H1 (cell line): ENCODE measurements around the gene MCM8. TPM values are rescaled to one million over a fixed set of nuclear protein-coding genes. Genes with fewer than 3 reads are reported as not detected.
A peak's percentile ranks its signal among the peaks of the same experiment; 100 is the strongest.

Experiments used
- BCL11A ChIP-seq, 2 experiments: IDR thresholded peaks; one replicate each; pipeline ENCODE4 v1.6.1; 2011; ENCODE audit warnings: low read depth in 2 of 2, low read length in 2 of 2, mild to moderate bottlenecking in 2 of 2
- EGR1 ChIP-seq: IDR thresholded peaks from 2 replicates; pipeline ENCODE4 v1.6.1; 2011; ENCODE audit warnings: low read depth, low read length, borderline replicate concordance
- FOSL1 ChIP-seq: IDR thresholded peaks from 2 replicates; pipeline ENCODE4 v1.6.1; 2011; ENCODE audit warnings: mild to moderate bottlenecking, low read depth, low read length, moderate library complexity; ENCODE audit not compliant: insufficient read depth
- HDAC2 ChIP-seq, 2 experiments: fragments of 300-600 bp in 1 of 2; sonication (generic) in 1 of 2; IDR thresholded peaks; 2 replicates each; pipeline ENCODE4 v1.6.1; 2011 to 2012; ENCODE audit warnings: low read depth in 2 of 2, low read length in 2 of 2, mild to moderate bottlenecking in 2 of 2, moderate library complexity in 2 of 2, borderline replicate concordance in 1 of 2, inconsistent platforms in 1 of 2
- POLR2A ChIP-seq, 2 experiments: IDR thresholded peaks; 1 replicate in 1 of 2; 2 replicates in 1 of 2; pipeline ENCODE4 v1.6.1; 2011; ENCODE audit warnings: low read depth in 2 of 2, low read length in 2 of 2, mild to moderate bottlenecking in 2 of 2; ENCODE audit errors: control extremely low read depth in 1 of 2
- TCF12 ChIP-seq: IDR thresholded peaks from 2 replicates; pipeline ENCODE4 v1.6.1; 2011; ENCODE audit warnings: low read depth, mild to moderate bottlenecking, low read length
- polyA plus RNA-seq, 7 experiments: library from polyadenylated mRNA; depleted of rRNA in 3 of 7; stranded (reverse) in 5 of 7; unstranded in 2 of 7; fragments of >200 nt in 5 of 7; fragments of 200-250 nt in 2 of 7; gene quantifications; 1 replicate in 5 of 7; 2 replicates in 1 of 7; 4 replicates in 1 of 7; pipeline versions ENCODE4 v1.2.1 to v1.2.3, GENCODE V29; 2011 to 2013; ENCODE audit warnings: missing spikeins in 2 of 7, mixed read lengths in 2 of 7
- total RNA-seq: library from RNA; stranded (reverse); fragmentation: NEBNext Ultra II Directional; extraction: Animal tissue kit (Norgen Biotek cat#: 25700); gene quantifications from 2 replicates; pipeline ENCODE4 v1.2.1, GENCODE V29; 2021
- TF ChIP-seq, protein P1 (sequence below): IDR thresholded peaks from 2 replicates; pipeline ENCODE4 v1.6.1; 2011; ENCODE audit warnings: low read depth, mild to moderate bottlenecking, low read length; ENCODE audit not compliant: insufficient read depth
- TF ChIP-seq, protein P2 (sequence below): IDR thresholded peaks from 2 replicates; pipeline ENCODE4 v1.6.1; 2012; ENCODE audit warnings: inconsistent platforms

The MCM8 gene
- total and polyA plus RNA-seq, 2 of the 8 experiments (the other 6 are each of a cell fraction or from before 2014, with no cell fraction given), result 7.1 to 31.9 TPM

DNA sequence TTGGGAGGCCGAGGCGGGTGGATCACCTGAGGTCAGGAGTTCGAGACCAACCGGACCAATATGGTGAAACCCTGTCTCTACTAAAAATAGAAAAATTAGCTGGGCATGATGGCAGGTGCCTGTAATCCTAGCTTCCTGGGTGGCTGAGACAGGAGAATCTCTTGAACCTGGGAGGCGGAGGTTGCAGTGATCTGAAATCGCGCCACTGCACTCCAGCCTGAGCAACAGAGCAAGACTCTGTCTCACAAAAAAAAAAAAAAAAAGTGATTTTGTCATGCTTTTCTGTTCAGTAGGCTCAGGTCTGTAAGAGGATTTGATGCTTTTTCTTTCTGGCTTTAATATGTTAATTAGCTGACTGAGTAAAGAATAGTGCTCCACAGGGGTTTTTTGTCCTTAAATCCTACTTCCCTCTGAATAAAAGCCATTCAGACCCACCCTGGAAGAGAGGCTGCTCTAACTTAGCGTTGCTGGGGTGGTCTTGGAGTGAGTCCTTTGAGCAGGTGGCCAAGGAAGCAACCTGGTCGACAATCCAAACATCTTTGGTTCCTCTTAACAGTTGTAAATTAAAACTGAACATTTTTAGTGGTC, 19.0 kb downstream of the MCM8 start (continued):
- TF ChIP-seq, protein P1, sequence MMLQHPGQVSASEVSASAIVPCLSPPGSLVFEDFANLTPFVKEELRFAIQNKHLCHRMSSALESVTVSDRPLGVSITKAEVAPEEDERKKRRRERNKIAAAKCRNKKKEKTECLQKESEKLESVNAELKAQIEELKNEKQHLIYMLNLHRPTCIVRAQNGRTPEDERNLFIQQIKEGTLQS, result no peak
- TF ChIP-seq HDAC2 (IDR thresholded peaks at IDR 0.05; ENCODE audit: borderline replicate concordance in 1 of 2, low read depth in 2 of 2, low read length in 2 of 2), result 0 out of 4 replicates have a peak, but pooled peaks of 1 of the 2 experiments have one; percentile 44
- peak; percentile 99 for TF ChIP-seq TCF12
- TF ChIP-seq FOSL1, result no peak
- peak in 1 of 2 experiments; percentile 62 for TF ChIP-seq BCL11A (IDR thresholded peaks at IDR 0.05; ENCODE audit: low read depth in 2 of 2, low read length in 2 of 2)
- 0 out of 2 replicates have a peak, but pooled peaks have one; percentile 30 for TF ChIP-seq EGR1
- TF ChIP-seq POLR2A (IDR thresholded peaks at IDR 0.05; ENCODE audit: control extremely low read depth in 1 of 2, low read depth in 2 of 2, low read length in 2 of 2), result no peak
- TF ChIP-seq, protein P2, sequence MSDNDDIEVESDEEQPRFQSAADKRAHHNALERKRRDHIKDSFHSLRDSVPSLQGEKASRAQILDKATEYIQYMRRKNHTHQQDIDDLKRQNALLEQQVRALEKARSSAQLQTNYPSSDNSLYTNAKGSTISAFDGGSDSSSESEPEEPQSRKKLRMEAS, result 0 out of 2 replicates have a peak, but pooled peaks have one; percentile 14
